Measurements from ENCODE around the gene MIER3. TPM values are rescaled to one million over a fixed set of nuclear protein-coding genes. Genes with fewer than 3 reads are reported as not detected.

MIER3 gene
- total and polyA plus RNA-seq, 2 of the 13 experiments (the other 11 are each of a cell fraction or from before 2014, with no cell fraction given): 14.6 to 38.8 TPM

DNA sequence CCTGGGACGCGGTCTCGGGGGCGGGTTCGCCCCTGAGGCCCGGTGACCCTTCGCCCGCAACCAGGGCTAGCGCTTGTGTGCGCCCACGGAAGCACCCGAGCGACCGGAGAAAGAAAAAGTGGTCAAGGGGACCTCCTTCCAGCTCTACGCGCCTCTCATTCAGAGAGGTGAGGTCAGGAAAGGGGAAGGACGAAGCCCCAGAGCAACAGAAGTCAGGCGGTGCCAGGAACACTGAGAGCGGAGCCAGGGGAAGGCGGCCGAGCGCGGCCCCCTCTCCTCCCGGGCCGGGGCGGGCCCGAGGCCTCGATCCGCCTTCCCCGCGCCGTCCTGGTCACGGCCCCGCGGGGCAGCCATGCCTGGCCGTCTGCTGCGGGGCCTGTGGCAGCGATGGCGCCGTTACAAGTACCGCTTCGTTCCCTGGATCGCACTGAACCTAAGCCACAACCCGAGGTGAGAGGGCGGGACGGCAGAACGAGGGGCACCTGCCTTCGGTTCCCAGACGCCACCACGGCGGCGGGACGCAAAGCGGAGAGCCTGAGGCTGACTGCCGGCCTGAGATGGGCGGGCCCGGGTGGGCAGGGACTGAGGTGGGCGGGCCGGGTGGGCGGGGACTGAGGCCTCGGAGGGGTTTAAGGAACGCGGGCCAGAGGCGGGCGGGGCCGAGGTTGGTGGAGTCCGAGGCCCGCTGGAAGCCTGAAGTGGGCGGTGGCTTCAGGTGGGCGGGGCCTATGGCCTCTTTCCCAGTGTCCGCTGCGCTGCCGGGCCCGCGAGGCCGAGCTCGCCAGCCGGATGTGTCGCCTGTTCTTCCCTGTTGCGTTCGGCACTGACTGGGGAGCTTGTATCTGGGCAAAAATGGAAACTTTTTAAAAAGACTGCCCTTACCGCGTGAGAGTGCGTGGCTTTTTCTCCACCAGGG, 42.4 kb downstream of the MIER3 start, which contains the start of gene SETD9 (continued):
- no peak for TF ChIP-seq ZNF326 (CRISPR knock-in tag; IDR thresholded peaks at IDR 0.05; ENCODE audit: borderline replicate concordance)
- no peak for TF ChIP-seq ZNF703 (CRISPR knock-in tag; IDR thresholded peaks at IDR 0.05; ENCODE audit: borderline replicate concordance)
- no peak; the same call in 1 of the 2 replicates for TF ChIP-seq POGZ (CRISPR knock-in tag; IDR thresholded peaks at IDR 0.05)
- TF ChIP-seq, protein P1, sequence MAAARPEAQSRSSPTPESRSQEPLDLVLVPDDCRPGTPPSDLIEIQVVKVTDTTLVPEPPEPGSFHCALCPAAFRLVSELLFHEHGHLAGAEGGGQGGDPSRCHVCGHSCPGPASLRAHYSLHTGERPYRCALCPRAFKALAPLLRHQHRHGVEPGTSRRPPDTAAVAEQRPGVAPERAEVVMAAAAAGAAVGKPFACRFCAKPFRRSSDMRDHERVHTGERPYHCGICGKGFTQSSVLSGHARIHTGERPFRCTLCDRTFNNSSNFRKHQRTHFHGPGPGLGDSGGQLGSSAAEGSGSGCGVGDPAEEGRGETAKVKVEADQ (CRISPR knock-in tag; IDR thresholded peaks at IDR 0.05; ENCODE audit: borderline replicate concordance): peak; percentile 51; the same call in 1 of the 2 replicates
- TF ChIP-seq JUN (CRISPR knock-in tag; IDR thresholded peaks at IDR 0.05): 0 out of 2 replicates have a peak, but pooled peaks have one; percentile 13
- peak; percentile 82 for TF ChIP-seq ZNF446 (CRISPR knock-in tag; IDR thresholded peaks at IDR 0.05)
- TF ChIP-seq, protein P2, sequence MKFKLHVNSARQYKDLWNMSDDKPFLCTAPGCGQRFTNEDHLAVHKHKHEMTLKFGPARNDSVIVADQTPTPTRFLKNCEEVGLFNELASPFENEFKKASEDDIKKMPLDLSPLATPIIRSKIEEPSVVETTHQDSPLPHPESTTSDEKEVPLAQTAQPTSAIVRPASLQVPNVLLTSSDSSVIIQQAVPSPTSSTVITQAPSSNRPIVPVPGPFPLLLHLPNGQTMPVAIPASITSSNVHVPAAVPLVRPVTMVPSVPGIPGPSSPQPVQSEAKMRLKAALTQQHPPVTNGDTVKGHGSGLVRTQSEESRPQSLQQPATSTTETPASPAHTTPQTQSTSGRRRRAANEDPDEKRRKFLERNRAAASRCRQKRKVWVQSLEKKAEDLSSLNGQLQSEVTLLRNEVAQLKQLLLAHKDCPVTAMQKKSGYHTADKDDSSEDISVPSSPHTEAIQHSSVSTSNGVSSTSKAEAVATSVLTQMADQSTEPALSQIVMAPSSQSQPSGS (CRISPR knock-in tag; IDR thresholded peaks at IDR 0.05): no peak; the same call in 1 of the 2 replicates
- TF ChIP-seq NRL (CRISPR knock-in tag; IDR thresholded peaks at IDR 0.05; ENCODE audit: borderline replicate concordance): peak; percentile 26
- no peak for TF ChIP-seq ZNF256 (CRISPR knock-in tag; conservative IDR thresholded peaks at IDR 0.05)
- TF ChIP-seq IRX3 (CRISPR knock-in tag; IDR thresholded peaks at IDR 0.05; ENCODE audit: borderline replicate concordance, low read depth): peak; percentile 71; the same call in 1 of the 2 replicates
- TF ChIP-seq ZC3H4 (CRISPR knock-in tag; IDR thresholded peaks at IDR 0.05; ENCODE audit: borderline replicate concordance): no peak
- TF ChIP-seq ZNF563 (CRISPR knock-in tag; IDR thresholded peaks at IDR 0.05): no peak; the same call in 1 of the 2 replicates
- TF ChIP-seq, protein P3, sequence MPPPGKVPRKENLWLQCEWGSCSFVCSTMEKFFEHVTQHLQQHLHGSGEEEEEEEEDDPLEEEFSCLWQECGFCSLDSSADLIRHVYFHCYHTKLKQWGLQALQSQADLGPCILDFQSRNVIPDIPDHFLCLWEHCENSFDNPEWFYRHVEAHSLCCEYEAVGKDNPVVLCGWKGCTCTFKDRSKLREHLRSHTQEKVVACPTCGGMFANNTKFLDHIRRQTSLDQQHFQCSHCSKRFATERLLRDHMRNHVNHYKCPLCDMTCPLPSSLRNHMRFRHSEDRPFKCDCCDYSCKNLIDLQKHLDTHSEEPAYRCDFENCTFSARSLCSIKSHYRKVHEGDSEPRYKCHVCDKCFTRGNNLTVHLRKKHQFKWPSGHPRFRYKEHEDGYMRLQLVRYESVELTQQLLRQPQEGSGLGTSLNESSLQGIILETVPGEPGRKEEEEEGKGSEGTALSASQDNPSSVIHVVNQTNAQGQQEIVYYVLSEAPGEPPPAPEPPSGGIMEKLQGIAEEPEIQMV (CRISPR knock-in tag; IDR thresholded peaks at IDR 0.05; ENCODE audit: low read depth): peak; percentile 69; the same call in 1 of the 2 replicates
- TF ChIP-seq YEATS4 (CRISPR knock-in tag; IDR thresholded peaks at IDR 0.05; ENCODE audit: borderline replicate concordance): peak; percentile 91
- TF ChIP-seq, protein P4, sequence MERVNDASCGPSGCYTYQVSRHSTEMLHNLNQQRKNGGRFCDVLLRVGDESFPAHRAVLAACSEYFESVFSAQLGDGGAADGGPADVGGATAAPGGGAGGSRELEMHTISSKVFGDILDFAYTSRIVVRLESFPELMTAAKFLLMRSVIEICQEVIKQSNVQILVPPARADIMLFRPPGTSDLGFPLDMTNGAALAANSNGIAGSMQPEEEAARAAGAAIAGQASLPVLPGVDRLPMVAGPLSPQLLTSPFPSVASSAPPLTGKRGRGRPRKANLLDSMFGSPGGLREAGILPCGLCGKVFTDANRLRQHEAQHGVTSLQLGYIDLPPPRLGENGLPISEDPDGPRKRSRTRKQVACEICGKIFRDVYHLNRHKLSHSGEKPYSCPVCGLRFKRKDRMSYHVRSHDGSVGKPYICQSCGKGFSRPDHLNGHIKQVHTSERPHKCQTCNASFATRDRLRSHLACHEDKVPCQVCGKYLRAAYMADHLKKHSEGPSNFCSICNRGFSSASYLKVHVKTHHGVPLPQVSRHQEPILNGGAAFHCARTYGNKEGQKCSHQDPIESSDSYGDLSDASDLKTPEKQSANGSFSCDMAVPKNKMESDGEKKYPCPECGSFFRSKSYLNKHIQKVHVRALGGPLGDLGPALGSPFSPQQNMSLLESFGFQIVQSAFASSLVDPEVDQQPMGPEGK (CRISPR knock-in tag; IDR thresholded peaks at IDR 0.05): no peak; the same call in 1 of the 2 replicates
- TF ChIP-seq KAT8 (CRISPR knock-in tag; IDR thresholded peaks at IDR 0.05): no peak; the same call in none of the 2 replicates
- no peak for TF ChIP-seq ZNF432 (CRISPR knock-in tag; IDR thresholded peaks at IDR 0.05; ENCODE audit: borderline replicate concordance)
- no peak for TF ChIP-seq IKZF1 (IDR thresholded peaks at IDR 0.05)
- peak; percentile 52; the same call in 1 of the 2 replicates for TF ChIP-seq HOXA5 (CRISPR knock-in tag; IDR thresholded peaks at IDR 0.05)
- TF ChIP-seq CBFB (CRISPR knock-in tag; IDR thresholded peaks at IDR 0.05): peak; percentile 42; the same call in 1 of the 2 replicates
